AG09319 (cell line): ENCODE results near the gene BLOC1S1.

Experiments used
- DNase-seq: peaks from one replicate; pipeline ENCODE4 v3.0.0-alpha.2; 2010; ENCODE audit warnings: low read depth; ENCODE audit errors: extremely low read depth
- CTCF ChIP-seq: IDR thresholded peaks from 2 replicates; pipeline ENCODE4 v1.5.1; 2011; ENCODE audit warnings: low read depth, mild to moderate bottlenecking, inconsistent platforms, low read length, moderate library complexity

BLOC1S1 gene

GRCh38 chr12:55712700-55713415, 3.0 kb upstream of the BLOC1S1 start:
- DNase-seq, result no peak
- TF ChIP-seq CTCF, result no peak

GRCh38 chr12:55713721-55714120, 2.1 kb upstream of the BLOC1S1 start:
- DNase-seq, result no peak
- TF ChIP-seq CTCF, result no peak

GRCh38 chr12:55715169-55715764, 579 bp upstream of the BLOC1S1 start:
- no peak for DNase-seq
- TF ChIP-seq CTCF, result no peak

GRCh38 chr12:55716582-55716957, 724 bp downstream of the BLOC1S1 start:
- DNase-seq, result no peak
- TF ChIP-seq CTCF, result no peak

GRCh38 chr12:55717011-55718007, 1.5 kb downstream of the BLOC1S1 start:
- TF ChIP-seq CTCF, result no peak
- no peak for DNase-seq

GRCh38 chr12:55718015-55718414, 2.2 kb downstream of the BLOC1S1 start:
- no peak for TF ChIP-seq CTCF
- no peak for DNase-seq
